Epithelial cell of proximal tubule (primary cell): ENCODE results near the gene CHST15. TPM values are rescaled to one million over a fixed set of nuclear protein-coding genes. Genes with fewer than 3 reads are reported as not detected.

Experiments used
- DNase-seq: peaks from one replicate; pipeline ENCODE4 v3.0.0-alpha.2; 2011; ENCODE audit warnings: low read depth
- H3K4me3 ChIP-seq: 2 replicates; pipeline ENCODE4 v1.5.1; 2011; ENCODE audit warnings: low read depth, mild to moderate bottlenecking, low read length
- total RNA-seq: library from RNA; depleted of rRNA; stranded (reverse); fragments of >200 nt; gene quantifications from 2 replicates; pipeline ENCODE4 v1.2.3, GENCODE V29; 2015
- TF ChIP-seq, protein P1 (sequence below): conservative IDR thresholded peaks from 2 replicates; pipeline ENCODE4 v1.5.1; 2012; ENCODE audit warnings: low read depth, mild to moderate bottlenecking, low read length

The CHST15 gene
- total RNA-seq, 1 donor from 2014 or later, result 20.6 TPM

DNA sequence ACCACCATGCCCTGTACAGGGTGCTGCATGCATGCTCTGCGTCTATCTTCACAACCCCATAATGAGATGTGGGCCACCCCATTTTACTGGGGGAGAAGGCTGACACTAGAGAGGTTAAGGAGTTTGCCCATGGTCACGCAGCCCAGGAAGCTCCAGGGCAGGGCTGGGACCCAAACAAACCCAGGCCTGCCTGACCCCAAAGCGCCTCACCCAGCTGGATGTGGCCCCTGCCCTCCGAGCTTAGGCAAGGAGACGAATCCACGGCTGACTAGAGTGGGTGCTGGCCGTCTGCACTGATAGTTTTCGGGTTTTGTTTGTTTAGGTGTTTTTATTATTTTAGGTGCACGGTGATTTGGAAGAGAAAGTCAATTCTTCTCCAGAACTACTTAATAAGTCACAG lies 65.7 kb downstream of the CHST15 start:
- TF ChIP-seq, protein P1, sequence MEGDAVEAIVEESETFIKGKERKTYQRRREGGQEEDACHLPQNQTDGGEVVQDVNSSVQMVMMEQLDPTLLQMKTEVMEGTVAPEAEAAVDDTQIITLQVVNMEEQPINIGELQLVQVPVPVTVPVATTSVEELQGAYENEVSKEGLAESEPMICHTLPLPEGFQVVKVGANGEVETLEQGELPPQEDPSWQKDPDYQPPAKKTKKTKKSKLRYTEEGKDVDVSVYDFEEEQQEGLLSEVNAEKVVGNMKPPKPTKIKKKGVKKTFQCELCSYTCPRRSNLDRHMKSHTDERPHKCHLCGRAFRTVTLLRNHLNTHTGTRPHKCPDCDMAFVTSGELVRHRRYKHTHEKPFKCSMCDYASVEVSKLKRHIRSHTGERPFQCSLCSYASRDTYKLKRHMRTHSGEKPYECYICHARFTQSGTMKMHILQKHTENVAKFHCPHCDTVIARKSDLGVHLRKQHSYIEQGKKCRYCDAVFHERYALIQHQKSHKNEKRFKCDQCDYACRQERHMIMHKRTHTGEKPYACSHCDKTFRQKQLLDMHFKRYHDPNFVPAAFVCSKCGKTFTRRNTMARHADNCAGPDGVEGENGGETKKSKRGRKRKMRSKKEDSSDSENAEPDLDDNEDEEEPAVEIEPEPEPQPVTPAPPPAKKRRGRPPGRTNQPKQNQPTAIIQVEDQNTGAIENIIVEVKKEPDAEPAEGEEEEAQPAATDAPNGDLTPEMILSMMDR, result no peak
- no peak overlapping the region for H3K4me3 ChIP-seq
- DNase-seq, result no peak

DNA sequence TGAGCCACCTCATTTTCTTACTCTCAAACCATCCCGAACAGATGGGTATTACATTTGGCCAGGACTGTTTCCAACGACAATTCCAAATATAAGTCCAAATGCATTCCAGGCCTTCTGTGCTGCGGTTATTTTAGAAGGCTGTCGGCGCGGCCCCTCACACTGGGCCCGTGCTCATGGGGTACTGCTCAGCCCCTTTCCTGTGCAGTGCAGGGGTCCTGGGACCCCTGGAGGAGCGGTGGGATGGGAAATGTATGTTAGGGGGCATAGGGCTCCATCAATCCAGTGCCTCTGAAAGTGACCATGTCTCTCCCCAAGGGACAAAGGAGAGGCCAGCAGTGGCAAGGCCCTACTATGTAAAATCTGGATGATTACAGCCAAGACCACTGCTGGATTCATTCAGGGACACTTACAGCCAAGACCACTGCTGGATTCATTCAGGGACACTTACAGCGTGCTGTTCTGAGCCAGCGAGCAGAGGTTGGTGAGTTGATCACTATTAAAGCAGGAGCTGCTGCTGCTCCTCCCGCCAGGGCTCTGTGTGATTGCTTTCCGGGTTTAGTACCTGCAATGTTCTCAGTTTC lies 66.3 kb downstream of the CHST15 start:
- no peak overlapping the region for H3K4me3 ChIP-seq
- DNase-seq, result no peak
- TF ChIP-seq, protein P1, result no peak

DNA sequence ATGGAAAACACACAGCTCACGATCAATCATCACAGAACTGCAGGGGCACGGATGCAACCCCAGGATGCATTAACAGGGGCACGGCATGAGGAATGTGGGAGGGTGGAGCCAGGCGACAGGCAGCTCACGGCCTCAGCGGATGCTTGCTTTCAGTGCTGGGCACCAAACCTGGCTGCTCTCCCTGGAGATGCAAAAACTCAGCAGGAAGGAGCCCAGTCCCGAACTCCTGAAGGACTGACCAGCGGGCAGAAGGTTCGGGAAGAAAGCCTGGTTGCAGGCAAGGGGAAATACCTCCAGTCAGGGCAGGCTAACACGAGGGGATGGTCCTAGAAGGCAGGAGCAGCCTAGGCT lies 66.8 kb downstream of the CHST15 start:
- H3K4me3 ChIP-seq, result no peak overlapping the region
- TF ChIP-seq, protein P1, result no peak
- DNase-seq, result no peak

DNA sequence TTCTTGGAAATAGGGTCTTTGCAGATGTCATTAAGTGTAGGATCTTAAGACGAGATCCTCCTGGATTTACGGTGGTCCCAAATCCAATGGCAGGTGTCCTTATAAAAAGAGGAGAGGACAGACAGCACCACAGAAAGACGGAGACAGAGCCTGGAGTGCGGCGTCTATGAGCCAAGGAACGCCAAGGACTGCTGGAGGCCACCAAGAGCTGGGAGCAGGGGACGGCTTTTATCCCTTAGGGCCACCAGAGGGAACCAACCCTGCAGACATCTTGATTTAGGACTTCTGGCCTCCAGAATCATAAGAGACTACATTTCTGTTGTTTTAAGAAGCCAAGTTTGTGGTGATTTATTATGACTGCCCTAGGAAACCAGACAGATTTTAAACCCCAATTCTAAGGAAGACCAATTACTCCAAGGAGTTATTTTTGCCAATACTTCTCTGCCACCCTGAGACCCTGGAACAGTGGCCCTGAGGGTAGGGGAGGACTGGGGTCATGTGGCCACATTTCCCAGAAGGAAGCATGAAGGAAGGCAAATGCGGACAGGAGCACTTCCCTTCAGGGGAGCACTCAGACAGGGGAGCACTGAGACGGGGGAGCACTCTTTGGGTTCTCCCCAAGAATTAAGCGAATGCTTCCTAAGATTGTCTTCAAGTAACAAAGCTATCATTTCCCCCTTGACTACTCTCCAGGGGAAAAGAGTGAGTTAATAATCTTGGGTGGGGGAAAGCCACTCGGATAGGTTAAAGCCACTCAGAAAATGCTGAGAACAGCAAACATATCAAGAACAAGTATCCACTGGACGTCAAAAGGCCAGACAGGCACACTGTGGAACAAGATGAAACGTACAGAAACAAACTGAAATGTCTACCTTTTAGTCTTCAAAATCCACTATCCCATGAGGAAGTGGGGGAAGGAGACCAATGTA lies 67.5 kb downstream of the CHST15 start:
- TF ChIP-seq, protein P1, result peak; percentile 29
- DNase-seq, result no peak
- H3K4me3 ChIP-seq, result no peak overlapping the region

DNA sequence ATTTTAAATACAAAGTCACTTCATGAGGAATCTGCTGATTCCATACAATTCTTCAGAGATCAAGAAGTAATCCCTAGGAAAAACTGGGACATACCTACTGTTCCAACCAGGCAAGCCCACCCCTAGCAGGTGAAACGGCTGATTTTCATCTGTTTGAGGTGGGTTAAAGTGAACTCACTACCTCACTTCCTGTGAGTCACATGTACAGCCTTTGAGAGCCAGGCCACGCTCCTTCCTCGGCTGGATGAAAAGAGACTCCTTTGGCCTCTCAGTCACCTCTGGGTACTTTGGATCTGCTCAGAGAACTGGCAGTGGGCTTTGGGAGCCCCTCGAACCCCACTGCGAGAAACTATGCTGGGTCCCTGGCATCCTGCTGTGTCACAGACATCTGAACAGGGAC lies 68.2 kb downstream of the CHST15 start:
- H3K4me3 ChIP-seq, result no peak overlapping the region
- no peak for DNase-seq
- TF ChIP-seq, protein P1, result no peak

GRCh38 chr10:124022066-124022465 lies 71.3 kb downstream of the CHST15 start:
- H3K4me3 ChIP-seq, result no peak overlapping the region
- no peak for DNase-seq
- TF ChIP-seq, protein P1, result no peak
